GM19324 (cell line): ENCODE data around the gene HYAL1.
A peak's percentile ranks its signal among the peaks of the same experiment; 100 is the strongest.
"Not testable (repeated sequence)": the region's sequence is repeated elsewhere in the genome, so short reads cannot be mapped to it uniquely, and the experiment has no call there.

Experiments
- ATAC-seq: cut with Tn5 transposase; IDR thresholded peaks from one replicate; pipeline ENCODE4 v1.9.1; 2021; ENCODE audit warnings: mild to moderate bottlenecking, moderate library complexity; ENCODE audit not compliant: unreplicated experiment, low FRiP score

HYAL1 gene

DNA sequence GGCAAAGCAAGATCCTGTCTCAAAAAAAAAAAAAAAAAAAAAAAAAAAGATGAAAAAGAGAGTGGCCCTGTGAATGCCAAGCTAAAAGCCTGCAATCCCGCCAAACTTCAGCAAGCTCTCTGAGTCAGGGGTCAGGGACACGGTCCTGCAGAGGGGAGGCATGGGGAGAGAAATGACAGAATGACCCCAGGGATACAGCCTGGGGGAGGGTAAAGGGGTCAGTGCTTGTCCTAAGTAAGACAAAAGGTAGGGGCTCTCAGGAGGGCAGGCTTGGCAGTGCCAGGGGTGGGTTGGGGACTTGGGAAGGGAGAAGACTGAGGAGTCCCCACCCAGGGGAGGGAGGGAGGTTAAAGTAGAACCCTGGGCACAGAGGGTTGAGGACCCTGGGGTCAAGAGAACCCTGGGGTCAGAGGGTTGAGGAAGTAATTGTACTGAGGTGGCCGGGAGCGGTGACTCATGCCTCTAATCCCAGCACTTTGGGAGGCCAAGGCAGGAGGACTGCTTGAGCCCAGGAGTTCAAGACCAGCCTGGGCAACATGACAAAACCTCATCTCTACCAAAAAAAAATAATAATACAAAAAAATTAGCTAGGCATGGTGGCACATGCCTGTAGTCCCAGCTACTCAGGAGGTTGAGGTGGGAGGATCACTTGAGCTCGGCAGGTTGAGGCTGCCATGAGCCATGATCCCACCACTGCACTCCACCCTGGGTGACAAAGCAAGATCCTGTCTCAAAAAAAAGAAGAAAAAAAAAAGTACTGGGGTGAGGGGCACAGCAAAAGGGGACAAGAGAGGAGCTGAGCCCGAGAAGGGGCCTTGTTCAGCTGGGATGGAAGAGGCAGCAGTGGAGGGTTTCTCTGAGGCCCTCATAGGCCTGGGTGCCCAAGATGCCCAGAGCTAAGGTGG lies 39.6 kb downstream of the HYAL1 start:
- no peak for ATAC-seq

GRCh38 chr3:50262778-50263177 lies 40.6 kb downstream of the HYAL1 start:
- ATAC-seq: no peak

DNA sequence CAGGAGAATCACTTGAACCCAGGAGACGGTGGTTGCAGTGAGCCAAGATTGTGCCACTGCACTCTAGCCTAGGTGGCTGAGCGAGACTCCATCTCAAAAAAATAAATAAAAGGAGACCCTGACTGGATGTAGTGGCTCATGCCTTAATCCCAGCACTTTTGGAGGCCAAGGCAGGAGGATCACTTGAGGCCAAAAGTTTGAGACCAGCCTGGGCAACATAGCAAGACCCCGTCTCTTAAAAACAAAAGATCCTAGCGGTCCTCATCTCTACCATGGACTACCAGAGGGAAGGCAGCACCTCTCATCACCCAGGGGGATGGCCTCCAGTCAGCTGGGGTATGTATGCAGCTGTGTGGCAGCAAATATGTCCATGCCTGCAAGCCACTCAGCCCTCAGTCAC lies 41.2 kb downstream of the HYAL1 start:
- ATAC-seq: not testable (repeated sequence)

GRCh38 chr3:50261505-50261904 lies 41.9 kb downstream of the HYAL1 start:
- no peak for ATAC-seq

DNA sequence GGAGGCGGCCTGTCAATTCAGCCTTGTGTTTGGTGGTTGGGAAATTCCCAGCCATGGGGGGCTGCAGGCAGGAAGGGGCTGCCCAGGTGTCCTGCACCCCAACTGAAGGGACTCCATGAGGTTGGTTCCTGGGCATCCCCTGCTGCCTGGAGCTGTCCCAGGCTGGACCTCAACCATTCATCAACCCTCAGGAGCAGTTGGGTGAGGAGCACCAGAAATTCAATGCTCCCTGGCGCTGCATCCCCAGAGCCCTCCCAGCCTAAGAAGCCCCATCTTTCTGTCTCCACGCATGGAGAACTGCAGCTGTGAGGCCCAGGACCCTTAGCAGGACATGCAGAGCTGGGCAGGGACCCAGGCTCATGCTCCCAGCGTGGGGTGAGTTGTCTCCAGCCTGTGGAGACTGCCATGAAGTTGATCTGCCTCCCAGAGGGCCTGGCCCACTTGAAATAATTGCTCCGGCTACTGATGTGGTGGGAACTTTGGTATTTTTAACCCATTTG lies 42.4 kb downstream of the HYAL1 start:
- ATAC-seq: no peak

DNA sequence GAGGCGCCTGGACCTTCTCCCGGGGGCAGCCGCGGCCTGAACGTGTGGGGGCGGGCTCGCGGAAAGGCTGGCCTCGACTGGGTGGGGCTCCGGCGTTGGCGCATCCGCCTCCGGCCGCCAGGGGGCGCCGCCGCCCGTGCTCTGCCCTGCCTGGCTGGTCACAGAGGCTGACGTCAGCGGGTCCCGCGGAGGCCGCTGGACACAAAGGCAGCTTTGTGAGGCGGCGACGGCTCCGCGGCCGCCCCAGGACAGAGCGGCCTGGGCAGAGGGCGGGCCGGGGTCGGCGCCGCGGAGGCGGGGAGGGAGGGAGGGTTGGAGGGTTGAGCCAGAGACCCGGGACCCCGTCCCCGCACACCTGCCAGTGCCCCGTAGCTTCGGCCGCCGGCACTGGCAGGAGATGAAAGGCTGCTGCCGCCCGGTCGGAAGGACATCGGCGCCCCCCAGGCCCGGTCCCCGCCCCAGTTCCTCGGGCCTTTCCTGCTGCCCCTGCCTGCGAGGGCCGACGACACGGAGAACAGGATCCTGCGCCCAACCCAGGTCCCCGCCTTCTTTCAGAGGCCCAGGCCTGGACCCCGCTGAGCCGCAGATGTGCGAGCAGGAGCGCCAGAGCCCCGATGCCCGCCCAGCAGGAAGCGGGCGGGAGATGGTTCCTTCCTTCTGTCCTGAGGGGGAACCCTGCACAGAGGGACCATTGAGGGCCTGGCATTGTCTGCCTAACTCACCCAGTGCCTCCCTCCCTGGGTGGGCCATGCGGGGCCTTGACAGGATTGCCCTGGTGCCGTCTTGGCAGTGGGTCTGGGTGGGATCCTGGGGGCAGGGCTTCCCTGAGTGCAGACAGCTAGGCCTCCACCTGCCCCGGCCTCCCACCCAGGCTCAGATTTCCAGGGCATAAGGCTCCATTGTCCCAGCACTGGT lies 43.1 kb downstream of the HYAL1 start:
- ATAC-seq: peak; percentile 84

DNA sequence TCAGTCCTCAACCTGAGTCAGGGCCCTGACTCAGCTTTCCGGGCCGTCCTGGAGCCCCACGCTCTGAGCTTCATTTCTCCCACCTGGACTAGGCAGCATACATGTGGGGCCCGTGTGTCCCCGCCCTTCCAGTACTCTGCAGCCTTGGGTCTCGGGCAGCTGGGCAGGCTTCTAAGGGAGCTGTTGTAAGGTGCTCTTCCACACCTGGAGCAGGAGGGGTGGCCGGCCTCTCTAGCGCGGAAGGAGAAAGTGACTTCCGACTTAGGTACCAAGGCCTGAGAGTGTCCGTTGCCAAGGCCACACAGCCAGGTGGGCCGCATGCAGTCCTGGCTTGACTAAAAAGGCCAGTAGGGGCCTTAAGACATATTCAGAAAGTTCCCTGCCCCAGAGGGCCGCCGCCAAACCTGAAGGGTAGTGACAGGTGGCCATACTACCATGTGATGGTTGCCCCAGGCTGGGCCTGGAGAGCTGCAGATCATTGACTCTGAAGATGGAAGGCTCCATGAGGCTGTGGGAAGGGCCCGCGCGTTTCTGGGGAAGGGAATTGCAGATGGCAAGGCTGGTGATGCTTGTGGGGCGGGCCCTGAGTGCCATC lies 43.8 kb downstream of the HYAL1 start:
- ATAC-seq: peak; percentile 8

DNA sequence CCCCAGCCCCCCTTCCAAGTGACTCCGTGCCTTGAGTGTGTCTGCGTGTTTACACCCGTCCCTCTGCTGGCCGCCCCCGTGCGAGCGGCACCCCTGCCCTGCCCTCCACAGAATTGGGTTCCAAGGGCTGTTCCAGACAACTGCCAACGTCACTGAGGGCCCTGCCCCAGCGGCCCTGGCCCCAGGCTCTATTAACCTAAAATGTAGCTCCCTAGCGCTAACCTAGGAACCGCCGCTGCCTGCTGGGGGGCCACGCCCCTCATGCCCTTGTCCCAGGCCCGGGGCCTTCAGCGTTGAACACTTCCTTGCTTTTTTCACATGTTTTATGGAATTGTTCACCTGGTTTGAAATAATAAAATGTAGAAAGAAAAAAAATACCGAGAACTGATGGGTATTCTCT lies 44.4 kb downstream of the HYAL1 start:
- no peak for ATAC-seq

- no peak for ATAC-seq
Observed at GRCh38 chr3:50258029-50258680, 45.2 kb downstream of the HYAL1 start.

- ATAC-seq: no peak
Observed at GRCh38 chr3:50256978-50257890, 46.1 kb downstream of the HYAL1 start.

DNA sequence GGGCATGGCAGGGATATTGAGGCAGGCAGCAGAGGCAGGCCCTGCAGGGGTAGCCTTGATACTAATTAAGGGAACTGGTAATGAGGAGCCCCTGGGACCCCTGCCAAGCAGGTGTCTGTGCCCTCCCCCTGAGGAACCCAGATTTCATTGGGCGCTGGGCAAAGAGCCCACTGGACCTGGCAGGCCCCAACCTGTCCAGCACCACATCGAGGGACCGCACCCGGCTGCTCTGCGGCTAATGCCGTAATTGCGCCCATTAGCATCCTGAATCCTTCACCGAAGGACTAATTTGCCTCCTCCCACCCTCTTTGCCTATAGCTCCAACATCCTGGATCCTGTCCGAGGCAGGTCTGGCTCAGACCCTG lies 48.1 kb downstream of the HYAL1 start:
- ATAC-seq: no peak

DNA sequence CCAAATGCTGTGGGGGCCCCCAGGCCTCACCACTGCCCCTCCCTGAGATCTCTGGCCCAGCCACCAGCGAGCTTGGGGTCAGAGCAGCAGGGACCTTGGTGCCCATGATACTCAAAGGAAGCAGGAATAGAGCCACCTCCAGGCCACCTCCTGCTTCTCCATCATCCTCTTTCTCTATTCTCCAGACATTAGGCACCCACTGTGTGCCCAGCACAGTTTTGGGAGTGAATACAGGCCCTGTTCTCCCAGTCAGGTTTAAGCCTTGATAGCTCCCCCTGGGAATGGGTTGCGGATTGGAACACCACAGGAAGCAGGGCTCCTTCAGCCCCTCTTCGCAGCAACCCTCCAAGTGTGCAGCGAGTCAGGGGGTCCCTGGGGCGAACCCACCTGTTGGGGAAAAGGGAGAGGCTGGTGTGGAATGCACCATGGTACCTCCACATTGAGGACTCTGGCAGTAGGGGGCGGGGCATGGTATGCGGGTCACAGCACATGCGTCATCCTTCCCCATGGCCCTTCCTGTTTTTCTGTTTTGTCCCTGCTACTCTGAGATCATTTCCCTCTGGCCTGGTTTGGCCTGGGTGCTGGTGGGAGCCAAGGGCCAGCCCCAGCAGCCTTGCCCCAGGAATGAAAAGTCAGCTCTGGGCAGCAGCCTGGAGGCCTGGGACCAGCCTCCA lies 48.7 kb downstream of the HYAL1 start:
- ATAC-seq: no peak

DNA sequence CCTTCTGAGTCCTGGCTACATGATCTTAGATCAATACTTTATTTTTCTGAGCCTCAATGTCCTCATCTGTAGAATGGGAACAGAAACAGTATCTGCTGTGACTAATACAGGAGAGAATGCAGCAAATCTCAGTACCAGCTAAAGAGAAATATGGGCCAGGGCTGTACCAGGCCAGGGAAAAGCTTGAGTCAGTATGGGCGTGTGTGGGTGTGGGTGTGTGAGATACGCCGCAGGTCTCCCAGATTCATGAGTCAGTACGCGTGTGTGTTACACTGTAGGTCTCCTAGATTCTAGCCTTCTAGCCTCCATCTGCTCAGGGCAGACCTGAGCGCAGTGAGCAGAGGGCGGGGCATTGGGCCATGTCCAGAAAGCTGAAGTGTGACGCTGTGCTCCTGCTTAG lies 52.2 kb downstream of the HYAL1 start:
- no peak for ATAC-seq

DNA sequence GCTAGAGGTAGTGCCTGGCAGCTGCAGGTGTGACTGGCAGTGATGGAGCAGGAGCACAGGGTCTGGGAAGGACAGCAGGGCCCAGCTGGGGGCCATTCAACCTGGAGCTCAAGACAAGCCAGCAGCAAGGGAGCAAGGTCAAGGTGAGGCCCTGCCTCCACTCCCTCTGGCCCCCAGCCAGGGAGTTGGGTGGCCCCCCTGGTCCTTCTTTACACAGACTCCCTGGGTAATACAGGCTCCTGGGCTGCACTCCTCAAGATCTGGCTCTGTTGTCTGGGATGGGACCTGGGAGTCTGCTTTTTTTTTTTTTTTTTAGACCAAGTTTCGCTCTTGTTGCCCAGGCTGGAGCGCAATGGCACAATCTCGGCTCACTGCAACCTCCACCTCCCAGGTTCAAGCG lies 52.9 kb downstream of the HYAL1 start:
- ATAC-seq: no peak
